B cell (primary cell): ENCODE measurements around the gene TMEM213. TPM values are rescaled to one million over a fixed set of nuclear protein-coding genes. Genes with fewer than 3 reads are reported as not detected.

ENCODE experiments used
- ATAC-seq: fragments of 200-7000 bp; cut with Tn5 transposase; one replicate; pipeline ENCODE4 v1.10.0; 2021; ENCODE audit warnings: low read depth, mild to moderate bottlenecking, moderate number of reproducible peaks, moderate library complexity
- CTCF ChIA-PET: fragments of 350-600 bp; sonication (Branson Sonifier 250); formaldehyde crosslinking; loops from one replicate; lab custom pipeline; 2021; ENCODE audit warnings: antibody characterized with exemption, inconsistent platforms; lab: Charles Lee
- POLR2A ChIA-PET: fragments of 350-600 bp; sonication (Branson Sonifier 250); formaldehyde crosslinking; loops from one replicate; lab custom pipeline; 2021; ENCODE audit warnings: antibody characterized with exemption; lab: Charles Lee
- DNase-seq: peaks from one replicate; pipeline ENCODE4 v3.0.0; 2013
- H2AFZ ChIP-seq: 2 replicates; pipeline ENCODE4 v1.6.1; 2012; ENCODE audit warnings: mild to moderate bottlenecking, low read depth, low read length; ENCODE audit not compliant: insufficient read depth, poor library complexity, severe bottlenecking
- H3K27ac ChIP-seq, 2 donors: 1 replicate in 1 of 2; 2 replicates in 1 of 2; pipeline ENCODE4 v1.5.1; 2012 to 2013; ENCODE audit warnings: low read length in 2 of 2, mild to moderate bottlenecking in 2 of 2, moderate library complexity in 1 of 2
- H3K27me3 ChIP-seq, 4 experiments: fragments of 200-600 bp in 1 of 4; sonication (generic) in 1 of 4; replicated peaks in 1 of 4; 1 replicate in 2 of 4; 2 replicates in 2 of 4; pipeline versions ENCODE4 v1.6.1 to v1.7.0; 2013 to 2016; ENCODE audit warnings: low read length in 3 of 4, mild to moderate bottlenecking in 2 of 4, mixed read lengths in 1 of 4, moderate library complexity in 1 of 4; ENCODE audit not compliant: insufficient read depth in 4 of 4, control insufficient read depth in 3 of 4; ENCODE audit errors: control extremely low read depth in 1 of 4
- H3K36me3 ChIP-seq, 2 experiments: replicated peaks in 1 of 2; 1 replicate in 1 of 2; 2 replicates in 1 of 2; pipeline versions ENCODE4 v1.6.1 to v1.7.1; 2013; ENCODE audit warnings: low read length in 1 of 2; ENCODE audit not compliant: insufficient read depth in 2 of 2, control insufficient read depth in 1 of 2; ENCODE audit errors: control extremely low read depth in 1 of 2, extremely low read depth in 1 of 2
- H3K4me1 ChIP-seq, 2 donors: fragments of 200-600 bp in 1 of 2; sonication (generic) in 1 of 2; 1 replicate in 1 of 2; 2 replicates in 1 of 2; pipeline versions ENCODE4 v1.5.1 to v1.6.1; 2013 to 2017; ENCODE audit warnings: low read length in 2 of 2; ENCODE audit not compliant: control insufficient read depth in 2 of 2, insufficient read depth in 2 of 2
- H3K4me2 ChIP-seq: replicated peaks from 2 replicates; pipeline ENCODE3; 2012; ENCODE audit warnings: mild to moderate bottlenecking, low read depth, low read length; ENCODE audit not compliant: poor library complexity, severe bottlenecking
- H3K4me3 ChIP-seq, 5 experiments: fragments of 200-600 bp in 1 of 5; sonication (generic) in 1 of 5; 1 replicate in 3 of 5; 2 replicates in 2 of 5; pipeline versions ENCODE4 v1.5.1 to v1.7.0; 2011 to 2016; ENCODE audit warnings: low read length in 4 of 5, mild to moderate bottlenecking in 4 of 5, low read depth in 2 of 5, control low read depth in 1 of 5, moderate library complexity in 1 of 5; ENCODE audit not compliant: insufficient read depth in 1 of 5; ENCODE audit errors: control extremely low read depth in 1 of 5, extremely low read depth in 1 of 5
- H3K79me2 ChIP-seq: fragments of 200-600 bp; sonication (generic); one replicate; pipeline ENCODE4 v1.6.0; 2016; ENCODE audit warnings: low read length; ENCODE audit not compliant: control insufficient read depth, insufficient read depth
- H3K9ac ChIP-seq: fragments of 200-600 bp; sonication (generic); 2 replicates; pipeline ENCODE4 v1.6.1; 2017; ENCODE audit warnings: mild to moderate bottlenecking, low read length, moderate library complexity
- H3K9me3 ChIP-seq, 3 donors: one replicate each; pipeline versions ENCODE4 v1.6.1 to v1.7.1; 2013; ENCODE audit warnings: low read length in 2 of 3; ENCODE audit not compliant: control insufficient read depth in 2 of 3, insufficient read depth in 1 of 3; ENCODE audit errors: control extremely low read depth in 1 of 3
- H4K20me1 ChIP-seq: 2 replicates; pipeline ENCODE4 v1.6.0; 2012; ENCODE audit warnings: mild to moderate bottlenecking, low read length; ENCODE audit not compliant: insufficient read depth, control insufficient read depth, poor library complexity, severe bottlenecking
- H3K27ac Mint-ChIP-seq: one replicate; pipeline ENCODE4 v1.8.0; 2021; ENCODE audit warnings: mixed read lengths
- H3K27me3 Mint-ChIP-seq: one replicate; pipeline ENCODE4 v1.8.0; 2021; ENCODE audit warnings: mixed read lengths
- H3K4me1 Mint-ChIP-seq: one replicate; pipeline ENCODE4 v1.8.0; 2021; ENCODE audit warnings: mixed read lengths
- H3K4me3 Mint-ChIP-seq: one replicate; pipeline ENCODE4 v1.8.0; 2021; ENCODE audit warnings: mixed read lengths
- H3K9me3 Mint-ChIP-seq: one replicate; pipeline ENCODE4 v1.8.0; 2022; ENCODE audit warnings: mixed read lengths; ENCODE audit not compliant: insufficient read depth
- CTCF ChIP-seq: fragments of 200-600 bp; IDR thresholded peaks from one replicate; pipeline ENCODE4 v1.8.0; 2022; ENCODE audit warnings: antibody characterized with exemption, mild to moderate bottlenecking
- EZH2 ChIP-seq: IDR thresholded peaks from 2 replicates; pipeline ENCODE4 v1.6.1; 2012; ENCODE audit warnings: borderline replicate concordance, low read depth, mild to moderate bottlenecking, moderate library complexity, low read length; ENCODE audit not compliant: insufficient read depth, poor library complexity, severe bottlenecking
- WGBS: methylation state at CpG from one replicate; pipeline ENCODE4 v1.1.5; 2013; ENCODE audit warnings: missing lambda C conversion rate; ENCODE audit not compliant: insufficient coverage; 5-methylcytosine and 5-hydroxymethylcytosine counted together
- intact Hi-C: fragments of 100-400 bp; cut with micrococcal nuclease; formaldehyde crosslinking; loops from one replicate; pipeline ENCODE4 v1.10.0; 2022
- polyA plus RNA-seq: library from polyadenylated mRNA; depleted of rRNA; stranded (reverse); fragments of >200 nt; gene quantifications from 2 replicates; pipeline ENCODE4 v1.2.3, GENCODE V29; 2012
- total RNA-seq, 2 donors: library from RNA; stranded (reverse); fragments of 120-200 nt in 1 of 2; gene quantifications; 1 replicate in 1 of 2; 2 replicates in 1 of 2; pipeline versions ENCODE4 v1.2.3 to v1.2.4, GENCODE V29; 2013 to 2022

The TMEM213 gene
- total and polyA plus RNA-seq, 2 donors (not counting 1 experiment from before 2014, with no cell fraction given) = not detected

GRCh38 chr7:138755331-138755747 is 42.5 kb upstream of the TMEM213 start:
- CTCF ChIA-PET = no interaction called here
- no peak overlapping the region for H3K4me3 Mint-ChIP-seq
- Histone ChIP-seq H3K27me3 (no peaks in the 10 kb centered on the region), H4K20me1 (no peaks in the 10 kb centered on the region), H3K9ac (no peak overlapping the region), H3K9me3 (peaks cover 0 to 12% (median 0%) of the 10 kb centered on the region in 3 donors), H3K79me2 (no peaks in the 10 kb centered on the region), H3K27ac (no peak overlapping the region), H2AFZ (no peak overlapping the region), H3K4me3 (no peak overlapping the region), H3K36me3 (no peaks in the 10 kb centered on the region), H3K4me2 (no peak overlapping the region), H3K4me1 (peaks cover 0 to 2% of the 10 kb centered on the region in 2 donors)
- peaks cover 8% of the 10 kb centered on the region for H3K27me3 Mint-ChIP-seq
- WGBS = over 99% methylated on average over 10 of the region's 10 CpGs
- H3K4me1 Mint-ChIP-seq = no peaks in the 10 kb centered on the region
- no peak overlapping the region for H3K27ac Mint-ChIP-seq
- TF ChIP-seq CTCF (no peak), EZH2 (no peak)
- ATAC-seq (no peak), DNase-seq (no peak)
- H3K9me3 Mint-ChIP-seq = no peaks in the 10 kb centered on the region
- intact Hi-C loops = no loop called here
- POLR2A ChIA-PET = no interaction called here

GRCh38 chr7:138755842-138756590 is 41.8 kb upstream of the TMEM213 start:
- H3K9ac ChIP-seq = no peak overlapping the region
- H3K36me3 ChIP-seq = no peaks in the 10 kb centered on the region
- no peak overlapping the region for H3K4me2 ChIP-seq
- Mint-ChIP-seq H3K4me3 (no peak overlapping the region), H3K27me3 (peaks cover 6% of the 10 kb centered on the region), H3K4me1 (no peaks in the 10 kb centered on the region), H3K9me3 (no peaks in the 10 kb centered on the region), H3K27ac (no peak overlapping the region)
- POLR2A ChIA-PET = no interaction called here
- no peaks in the 10 kb centered on the region for H3K79me2 ChIP-seq
- intact Hi-C loops = no loop called here
- peaks cover 0 to 2% of the 10 kb centered on the region in 2 donors for H3K4me1 ChIP-seq
- no peak for DNase-seq
- H3K4me3 ChIP-seq = no peak overlapping the region
- TF ChIP-seq EZH2 = no peak
- no peaks in the 10 kb centered on the region for H4K20me1 ChIP-seq
- no peak overlapping the region for H2AFZ ChIP-seq
- ATAC-seq = no peak
- CTCF ChIA-PET = no interaction called here
- no peak overlapping the region for H3K27ac ChIP-seq
- no peaks in the 10 kb centered on the region for H3K27me3 ChIP-seq
- peaks cover 0 to 10% (median 0%) of the 10 kb centered on the region in 3 donors for H3K9me3 ChIP-seq
- no CpG with 5 or more reads among the region's 4 CpGs for WGBS
